Fibroblast of lung (primary cell): Measurements from ENCODE around the gene FAM43A. TPM values are rescaled to one million over a fixed set of nuclear protein-coding genes. Genes with fewer than 3 reads are reported as not detected.
A peak's percentile ranks its signal among the peaks of the same experiment; 100 is the strongest.

ENCODE experiments used
- DNase-seq, 2 donors: peaks; one replicate each; pipeline versions ENCODE4 v3.0.0 to v3.0.0-alpha.2; 2010; ENCODE audit warnings: low read depth in 2 of 2
- H2AFZ ChIP-seq: 2 replicates; pipeline ENCODE4 v1.5.1; 2012; ENCODE audit warnings: low read length, control low read depth, inconsistent platforms
- H3K27ac ChIP-seq: 2 replicates; pipeline ENCODE4 v1.5.1; 2011; ENCODE audit warnings: low read length, control low read depth; ENCODE audit not compliant: insufficient read depth
- H3K27me3 ChIP-seq: 2 replicates; pipeline ENCODE4 v1.5.1; 2011; ENCODE audit warnings: mild to moderate bottlenecking, low read length; ENCODE audit not compliant: control insufficient read depth, insufficient read depth
- H3K36me3 ChIP-seq: 2 replicates; pipeline ENCODE4 v1.5.1; 2011; ENCODE audit warnings: low read length; ENCODE audit not compliant: control insufficient read depth, insufficient read depth
- H3K4me1 ChIP-seq: 2 replicates; pipeline ENCODE4 v1.5.1; 2011; ENCODE audit warnings: low read length; ENCODE audit not compliant: control insufficient read depth, insufficient read depth; ENCODE audit errors: extremely low read depth
- H3K4me2 ChIP-seq: 2 replicates; pipeline ENCODE4 v1.5.1; 2011; ENCODE audit warnings: low read length, control low read depth; ENCODE audit not compliant: insufficient read depth; ENCODE audit errors: extremely low read depth
- H3K4me3 ChIP-seq, 4 experiments: fragments of 200-600 bp in 1 of 4; sonication (generic) in 1 of 4; replicated peaks in 1 of 4; 2 replicates each; pipeline ENCODE4 v1.5.1; 2011 to 2016; ENCODE audit warnings: low read length in 4 of 4, low read depth in 3 of 4, mild to moderate bottlenecking in 3 of 4, control low read depth in 2 of 4, inconsistent platforms in 1 of 4, mixed read lengths in 1 of 4; ENCODE audit not compliant: insufficient read depth in 1 of 4; ENCODE audit errors: control extremely low read depth in 1 of 4
- H3K79me2 ChIP-seq: 2 replicates; pipeline ENCODE4 v1.5.1; 2012; ENCODE audit warnings: mild to moderate bottlenecking, low read length, inconsistent platforms; ENCODE audit not compliant: control insufficient read depth, insufficient read depth
- H3K9ac ChIP-seq: 2 replicates; pipeline ENCODE4 v1.5.1; 2011; ENCODE audit warnings: mild to moderate bottlenecking, low read length, control low read depth; ENCODE audit not compliant: insufficient read depth
- H3K9me3 ChIP-seq: 2 replicates; pipeline ENCODE4 v1.5.1; 2012; ENCODE audit warnings: low read depth, low read length; ENCODE audit not compliant: control insufficient read depth, insufficient read depth
- H4K20me1 ChIP-seq: 2 replicates; pipeline ENCODE4 v1.5.1; 2011; ENCODE audit warnings: low read length; ENCODE audit not compliant: control insufficient read depth, insufficient read depth; ENCODE audit errors: extremely low read depth
- CTCF ChIP-seq, 2 donors: IDR thresholded peaks in 1 of 2; conservative IDR thresholded peaks in 1 of 2; 1 replicate in 1 of 2; 2 replicates in 1 of 2; pipeline ENCODE4 v1.5.1; 2011 to 2012; ENCODE audit warnings: low read length in 2 of 2, control low read depth in 1 of 2, inconsistent platforms in 1 of 2, low read depth in 1 of 2, mild to moderate bottlenecking in 1 of 2
- EZH2 ChIP-seq: IDR thresholded peaks from 2 replicates; pipeline ENCODE4 v1.5.1; 2012; ENCODE audit warnings: low read length, control low read depth, mild to moderate bottlenecking; ENCODE audit errors: missing control alignments
- polyA plus RNA-seq, 2 donors: library from polyadenylated mRNA; depleted of rRNA in 1 of 2; stranded (reverse) in 1 of 2; unstranded in 1 of 2; fragments of >200 nt; gene quantifications; 2 replicates each; pipeline ENCODE4 v1.2.1, GENCODE V29; 2011 to 2012; ENCODE audit warnings: missing spikeins in 1 of 2
- total RNA-seq: library from RNA; depleted of rRNA; stranded (reverse); fragments of >200 nt; gene quantifications from 2 replicates; pipeline ENCODE4 v1.2.1, GENCODE V29; 2014

Gene FAM43A
- total and polyA plus RNA-seq, 2 donors (not counting 1 experiment from before 2014, with no cell fraction given) = 3.2 to 8.8 TPM

- H3K4me1 ChIP-seq = peaks cover 2% of the 10 kb centered on the region
- no peak overlapping the region for H3K9ac ChIP-seq
- H3K4me3 ChIP-seq = no peak overlapping the region
- H3K27me3 ChIP-seq = no peaks in the 10 kb centered on the region
- H3K4me2 ChIP-seq = no peak overlapping the region
- no peak for DNase-seq
- no peaks in the 10 kb centered on the region for H3K36me3 ChIP-seq
- TF ChIP-seq CTCF (conservative IDR thresholded peaks at IDR 0.05 in 1 of 2, IDR thresholded peaks at IDR 0.05 in 1 of 2; ENCODE audit: low read depth in 1 of 2, low read length in 2 of 2) = no peak
- TF ChIP-seq EZH2 = no peak
- no peak overlapping the region for H3K27ac ChIP-seq
- no peaks in the 10 kb centered on the region for H4K20me1 ChIP-seq
- H3K79me2 ChIP-seq = peaks cover 24% of the 10 kb centered on the region
- no peak overlapping the region for H2AFZ ChIP-seq
- H3K9me3 ChIP-seq = no peaks in the 10 kb centered on the region
Measured at GRCh38 chr3:194673761-194674160, 11.9 kb upstream of the FAM43A start.

GRCh38 chr3:194675081-194675640 is 10.5 kb upstream of the FAM43A start:
- H3K9me3 ChIP-seq = no peaks in the 10 kb centered on the region

GRCh38 chr3:194675680-194676079 is 10.0 kb upstream of the FAM43A start:
- H3K27ac ChIP-seq = no peak overlapping the region
- H3K4me3 ChIP-seq = no peak overlapping the region
- no peak overlapping the region for H3K9ac ChIP-seq
- peaks cover 13% of the 10 kb centered on the region for H3K79me2 ChIP-seq
- H3K9me3 ChIP-seq = no peaks in the 10 kb centered on the region
- H3K4me2 ChIP-seq = no peak overlapping the region
- no peaks in the 10 kb centered on the region for H3K27me3 ChIP-seq
- peaks cover 2% of the 10 kb centered on the region for H3K4me1 ChIP-seq
- H2AFZ ChIP-seq = no peak overlapping the region
- no peaks in the 10 kb centered on the region for H4K20me1 ChIP-seq
- H3K36me3 ChIP-seq = no peaks in the 10 kb centered on the region
- DNase-seq = no peak
- TF ChIP-seq EZH2 = no peak
- TF ChIP-seq CTCF (conservative IDR thresholded peaks at IDR 0.05 in 1 of 2, IDR thresholded peaks at IDR 0.05 in 1 of 2; ENCODE audit: low read depth in 1 of 2, low read length in 2 of 2) = no peak

More at GRCh38 chr3:194675081-194675640, 10.5 kb upstream of the FAM43A start:
- Histone ChIP-seq H3K4me1 (peaks cover 2% of the 10 kb centered on the region), H3K36me3 (no peaks in the 10 kb centered on the region), H3K4me2 (no peak overlapping the region), H3K4me3 (no peak overlapping the region), H3K27ac (no peak overlapping the region), H2AFZ (no peak overlapping the region), H3K9ac (no peak overlapping the region), H4K20me1 (no peaks in the 10 kb centered on the region), H3K27me3 (no peaks in the 10 kb centered on the region), H3K79me2 (peaks cover 18% of the 10 kb centered on the region)
- TF ChIP-seq EZH2 (no peak), CTCF (conservative IDR thresholded peaks at IDR 0.05 in 1 of 2, IDR thresholded peaks at IDR 0.05 in 1 of 2; ENCODE audit: low read depth in 1 of 2, low read length in 2 of 2) (no peak)
- DNase-seq = peak in 1 of 2 donors; percentile 56
